A549 (cell line): ENCODE data around the gene INSC. TPM values are rescaled to one million over a fixed set of nuclear protein-coding genes. Genes with fewer than 3 reads are reported as not detected.
A peak's percentile ranks its signal among the peaks of the same experiment; 100 is the strongest.

Source experiments
- ATAC-seq, 2 experiments: fragments of 200-7000 bp in 1 of 2; fragments of >200 bp in 1 of 2; cut with Nextera tagmentation in 1 of 2; cut with Tn5 transposase in 1 of 2; 3 replicates each; pipeline versions ENCODE4 v1.8.0 to v1.9.1; 2018 to 2020; ENCODE audit warnings: mild to moderate bottlenecking in 1 of 2, moderate library complexity in 1 of 2
- CTCF ChIA-PET: fragments of 300-600 bp; sonication (Branson Sonifier 250); formaldehyde crosslinking; extraction: SDS; loops from one replicate; lab custom pipeline; 2021; ENCODE audit warnings: antibody characterized with exemption, inconsistent platforms; lab: Yijun Ruan, JAX
- POLR2A ChIA-PET: fragments of 350-600 bp; formaldehyde crosslinking; extraction: SDS; loops from one replicate; lab custom pipeline; 2021; ENCODE audit warnings: antibody characterized with exemption, inconsistent platforms; lab: Yijun Ruan, JAX
- DNase-seq, 2 experiments: peaks; one replicate each; pipeline versions ENCODE4 v3.0.0 to v3.0.0-alpha.2; 2011 to 2016; ENCODE audit warnings: low read depth in 1 of 2, low spot score in 1 of 2
- FAIRE-seq: peaks from 2 replicates; lab custom pipeline; 2011; peaks lifted over from hg19 to GRCh38; lab: Jason Lieb, UNC
- H3K27ac ChIP-seq, 2 experiments: fragments of >200 bp; sonication (Bioruptor Twin); formaldehyde crosslinking; 3 replicates each; pipeline ENCODE4 v1.5.1; 2016 to 2017
- H3K4me1 ChIP-seq: fragments of >200 bp; sonication (Bioruptor Twin); formaldehyde crosslinking; 3 replicates; pipeline ENCODE4 v1.6.1; 2016
- H3K4me2 ChIP-seq: fragments of >200 bp; sonication (Bioruptor Twin); formaldehyde crosslinking; 3 replicates; pipeline ENCODE4 v1.6.1; 2016
- H3K4me3 ChIP-seq: fragments of >200 bp; sonication (Bioruptor Twin); formaldehyde crosslinking; 3 replicates; pipeline ENCODE4 v1.5.1; 2016
- H3K9me3 ChIP-seq: fragments of >200 bp; sonication (Bioruptor Twin); formaldehyde crosslinking; 3 replicates; pipeline ENCODE4 v1.6.1; 2016
- ATOH8 ChIP-seq: fragments of 250-450 bp; sonication (Bioruptor Pico); IDR thresholded peaks from 2 replicates; pipeline ENCODE4 v1.5.0; 2020; ENCODE audit warnings: low read depth, mild to moderate bottlenecking, moderate library complexity
- CEBPB ChIP-seq, 2 experiments: fragments of >200 bp in 1 of 2; sonication (Bioruptor Twin) in 1 of 2; formaldehyde crosslinking in 1 of 2; IDR thresholded peaks; 2 replicates each; pipeline ENCODE4 v1.6.1; 2012 to 2016
- CHD2 ChIP-seq: fragments of 150-350 bp; IDR thresholded peaks from 2 replicates; pipeline ENCODE4 v1.6.1; 2014; ENCODE audit warnings: low read length; ENCODE audit not compliant: partially characterized antibody
- CHD4 ChIP-seq: fragments of 200-600 bp; sonication (generic); IDR thresholded peaks from 2 replicates; pipeline ENCODE4 v1.6.1; 2016; ENCODE audit warnings: antibody characterized with exemption, mild to moderate bottlenecking, borderline replicate concordance
- CTCF ChIP-seq: fragments of >200 bp; sonication (Bioruptor Twin); formaldehyde crosslinking; IDR thresholded peaks from 3 replicates; pipeline ENCODE4 v1.5.1; 2016
- E2F6 ChIP-seq: IDR thresholded peaks from 2 replicates; pipeline ENCODE4 v1.6.1; 2012; ENCODE audit warnings: low read depth, borderline replicate concordance
- EHMT2 ChIP-seq: fragments of 200-600 bp; sonication (generic); IDR thresholded peaks from 2 replicates; pipeline ENCODE4 v1.6.1; 2016; ENCODE audit warnings: antibody characterized with exemption, low read depth, mild to moderate bottlenecking, moderate library complexity
- HDAC2 ChIP-seq: fragments of 200-600 bp; sonication (generic); IDR thresholded peaks from 2 replicates; pipeline ENCODE4 v1.6.1; 2016
- HES2 ChIP-seq: fragments of >200 bp; sonication (Bioruptor Twin); formaldehyde crosslinking; IDR thresholded peaks from 2 replicates; pipeline ENCODE4 v1.6.1; 2016
- HMGXB4 ChIP-seq: fragments of 250-450 bp; sonication (Bioruptor Pico); IDR thresholded peaks from 2 replicates; pipeline ENCODE4 v1.5.0; 2021; ENCODE audit warnings: mild to moderate bottlenecking, moderate library complexity, borderline replicate concordance
- HOXB13 ChIP-seq: fragments of 250-450 bp; sonication (Bioruptor Pico); IDR thresholded peaks from 2 replicates; pipeline ENCODE4 v1.5.0; 2020; ENCODE audit warnings: low read depth, mild to moderate bottlenecking, moderate library complexity
- KDM1A ChIP-seq: fragments of 200-600 bp; sonication (generic); IDR thresholded peaks from 2 replicates; pipeline ENCODE4 v1.6.1; 2016; ENCODE audit warnings: low read depth, mild to moderate bottlenecking
- KDM5A ChIP-seq: fragments of 200-600 bp; sonication (generic); IDR thresholded peaks from 2 replicates; pipeline ENCODE4 v1.6.1; 2016; ENCODE audit warnings: antibody characterized with exemption, mild to moderate bottlenecking
- MAX ChIP-seq: IDR thresholded peaks from 2 replicates; pipeline ENCODE4 v1.6.1; 2012
- NR3C1 ChIP-seq: fragments of >200 bp; sonication (Bioruptor Twin); formaldehyde crosslinking; IDR thresholded peaks from 3 replicates; pipeline ENCODE4 v1.6.1; 2017
- PBX3 ChIP-seq: IDR thresholded peaks from 2 replicates; pipeline ENCODE4 v1.6.1; 2012
- POLR2A ChIP-seq: IDR thresholded peaks from 2 replicates; pipeline ENCODE4 v1.6.1; 2012; ENCODE audit warnings: mild to moderate bottlenecking, low read length
- RAD21 ChIP-seq, 2 experiments: fragments of >200 bp in 1 of 2; sonication (Bioruptor Twin) in 1 of 2; formaldehyde crosslinking in 1 of 2; IDR thresholded peaks in 1 of 2; conservative IDR thresholded peaks in 1 of 2; 2 replicates in 1 of 2; 3 replicates in 1 of 2; pipeline ENCODE4 v1.6.1; 2012 to 2018; ENCODE audit warnings: inconsistent platforms in 1 of 2
- SMC3 ChIP-seq: fragments of >200 bp; sonication (Bioruptor Twin); formaldehyde crosslinking; IDR thresholded peaks from 3 replicates; pipeline ENCODE4 v1.6.1; 2018; ENCODE audit warnings: inconsistent platforms
- SREBF2 ChIP-seq: fragments of 450-650 bp; IDR thresholded peaks from 2 replicates; pipeline ENCODE4 v1.6.1; 2014; ENCODE audit warnings: mild to moderate bottlenecking, moderate library complexity
- TP53 ChIP-seq: fragments of 250-450 bp; sonication (Bioruptor Pico); IDR thresholded peaks from 2 replicates; pipeline ENCODE4 v1.5.0; 2021; ENCODE audit warnings: mild to moderate bottlenecking, moderate library complexity
- USF2 ChIP-seq: fragments of 450-650 bp; IDR thresholded peaks from 2 replicates; pipeline ENCODE4 v1.6.1; 2014; ENCODE audit warnings: antibody characterized with exemption
- ZC3H11A ChIP-seq: fragments of 450-650 bp; IDR thresholded peaks from 2 replicates; pipeline ENCODE4 v1.6.1; 2014; ENCODE audit warnings: antibody characterized with exemption, mild to moderate bottlenecking
- ZSCAN20 ChIP-seq: fragments of 250-450 bp; sonication (Bioruptor Pico); IDR thresholded peaks from 2 replicates; pipeline ENCODE4 v1.8.0; 2022; ENCODE audit warnings: mild to moderate bottlenecking, moderate library complexity
- WGBS: methylation state at CpG from one replicate; pipeline ENCODE4 v1.1.6; 2017; ENCODE audit errors: missing lambda C conversion rate; 5-methylcytosine and 5-hydroxymethylcytosine counted together
- polyA plus RNA-seq, 4 experiments: library from polyadenylated mRNA; depleted of rRNA in 3 of 4; stranded (reverse); fragments of >200 nt; fragmentation: RNase III in 1 of 4; extraction: RNeasy Plus Mini Kit Qiagen cat#74134 plus additional on column Dnase treatment in 1 of 4; gene quantifications; 2 replicates in 3 of 4; 3 replicates in 1 of 4; pipeline ENCODE4 v1.2.3, GENCODE V29; 2011 to 2017

INSC gene
- polyA plus RNA-seq, 2 of the 4 experiments (the other 2 are of a cell fraction), result not detected

GRCh38 chr11:15074206-15075161, 40.2 kb upstream of the INSC start:
- 7% methylated on average over 20 of the region's 33 CpGs for WGBS
- H3K27ac ChIP-seq, result peak overlapping the region in 1 of 2 experiments; percentile 70; a peak in 3 of 6 replicates
- H3K4me2 ChIP-seq, result peak overlapping the region; percentile 99
- no peaks in the 10 kb centered on the region for H3K9me3 ChIP-seq
- peak overlapping the region; percentile 49 for H3K4me3 ChIP-seq
- POLR2A ChIA-PET, result interaction anchor here (0.7 kb wide), 1 partner anchor 183 kb away, joined by 3 read pairs; the partner anchor contains the start of gene CYP2R1
- peaks cover 17% of the 10 kb centered on the region for H3K4me1 ChIP-seq
- ATAC-seq (peak; percentile 80 to 96), DNase-seq (peak; percentile 69 to 85)
- CTCF ChIA-PET, result interaction anchor here (0.8 to 5.1 kb wide), 57 partner anchors 8 to 540 kb away, joined by 3 to 129 read pairs (median 5); partner anchors contain the start of gene CYP2R1
- TF ChIP-seq E2F6 (peak; percentile 54; the same call in 1 of the 2 replicates), RAD21 (conservative IDR thresholded peaks at IDR 0.05 in 1 of 2, IDR thresholded peaks at IDR 0.05 in 1 of 2) (peak; percentile 79 to 80), CTCF (peak; percentile 78), HMGXB4 (no peak), CHD2 (no peak), SMC3 (peak; percentile 88), MAX (peak; percentile 18), SREBF2 (no peak), USF2 (peak; percentile 57)
- TF ChIP-seq, all 56 proteins: peak for 6
- FAIRE-seq, result no peak

GRCh38 chr11:15075162-15075526, 39.6 kb upstream of the INSC start:
- CTCF ChIA-PET, result interaction anchor here (0.8 to 5.1 kb wide), 49 partner anchors 9 to 540 kb away, joined by 3 to 129 read pairs (median 5); partner anchors contain the start of gene CYP2R1
- 1% methylated on average over 4 of the region's 4 CpGs for WGBS

More at GRCh38 chr11:15075162-15075526, 39.6 kb upstream of the INSC start:
- Histone ChIP-seq H3K27ac (no peak overlapping the region), H3K4me1 (peaks cover 17% of the 10 kb centered on the region), H3K4me2 (no peak overlapping the region; the same call in 2 of the 3 replicates), H3K9me3 (no peaks in the 10 kb centered on the region), H3K4me3 (no peak overlapping the region)
- ATAC-seq (no peak), FAIRE-seq (no peak)
- TF ChIP-seq TP53 (CRISPR knock-in tag) (no peak), CHD4 (no peak), CHD2 (no peak), KDM5A (no peak), HES2 (no peak), SREBF2 (no peak), POLR2A (no peak), NR3C1 (no peak), ZC3H11A (no peak), ZSCAN20 (CRISPR knock-in tag) (no peak), PBX3 (no peak), ATOH8 (CRISPR knock-in tag) (no peak), EHMT2 (no peak), HOXB13 (CRISPR knock-in tag) (no peak), HDAC2 (no peak), KDM1A (no peak), CEBPB (IDR thresholded peaks at IDR 0.05) (no peak), USF2 (no peak)
- TF ChIP-seq, all 56 proteins: peak for 0
- POLR2A ChIA-PET, result interaction anchor here (0.7 kb wide), 1 partner anchor 183 kb away, joined by 3 read pairs; the partner anchor contains the start of gene CYP2R1
- no peak for DNase-seq
